ENCODE results near the gene PTPRE. TPM values are rescaled to one million over a fixed set of nuclear protein-coding genes. Genes with fewer than 3 reads are reported as not detected.

Gene PTPRE
- total RNA-seq, 1 donor from 2014 or later, result 1.2 TPM

- peak; percentile 73 for DNase-seq (ENCODE audit: extremely low spot score, unreplicated experiment)
- Mint-ChIP-seq H3K9me3 (ENCODE audit: unreplicated experiment) (no peaks in the 10 kb centered on the region), H3K27ac (ENCODE audit: unreplicated experiment) (no peak overlapping the region)
Observed at GRCh38 chr10:127887541-127888415, 19.1 kb upstream of the PTPRE start.

GRCh38 chr10:127888521-127889312, 18.2 kb upstream of the PTPRE start:
- peak; percentile 36 for DNase-seq (ENCODE audit: extremely low spot score, unreplicated experiment)
- Mint-ChIP-seq H3K27ac (ENCODE audit: unreplicated experiment) (no peak overlapping the region), H3K36me3 (ENCODE audit: unreplicated experiment) (no peaks in the 10 kb centered on the region), H3K9me3 (ENCODE audit: unreplicated experiment) (no peaks in the 10 kb centered on the region), H3K4me3 (ENCODE audit: unreplicated experiment) (no peak overlapping the region), H3K4me1 (ENCODE audit: unreplicated experiment) (peaks cover 4% of the 10 kb centered on the region), H3K27me3 (ENCODE audit: unreplicated experiment) (no peaks in the 10 kb centered on the region)
- no peak for TF ChIP-seq CTCF (IDR thresholded peaks at IDR 0.05)

More at GRCh38 chr10:127887541-127888415, 19.1 kb upstream of the PTPRE start:
- H3K4me3 Mint-ChIP-seq (ENCODE audit: unreplicated experiment), result no peak overlapping the region
- peaks cover 4% of the 10 kb centered on the region for H3K4me1 Mint-ChIP-seq (ENCODE audit: unreplicated experiment)
- TF ChIP-seq CTCF (IDR thresholded peaks at IDR 0.05), result no peak
- H3K27me3 Mint-ChIP-seq (ENCODE audit: unreplicated experiment), result no peaks in the 10 kb centered on the region
- no peaks in the 10 kb centered on the region for H3K36me3 Mint-ChIP-seq (ENCODE audit: unreplicated experiment)

- Mint-ChIP-seq H3K27ac (ENCODE audit: unreplicated experiment) (no peak overlapping the region), H3K4me3 (ENCODE audit: unreplicated experiment) (no peak overlapping the region), H3K4me1 (ENCODE audit: unreplicated experiment) (peaks cover 4% of the 10 kb centered on the region), H3K9me3 (ENCODE audit: unreplicated experiment) (no peaks in the 10 kb centered on the region), H3K36me3 (ENCODE audit: unreplicated experiment) (no peaks in the 10 kb centered on the region), H3K27me3 (ENCODE audit: unreplicated experiment) (peaks cover 5% of the 10 kb centered on the region)
- TF ChIP-seq CTCF (IDR thresholded peaks at IDR 0.05), result no peak
- peak; percentile 62 for DNase-seq (ENCODE audit: extremely low spot score, unreplicated experiment)
Observed at GRCh38 chr10:127889605-127890195, 17.2 kb upstream of the PTPRE start.

- no peak overlapping the region for H3K4me3 Mint-ChIP-seq (ENCODE audit: unreplicated experiment)
- H3K27me3 Mint-ChIP-seq (ENCODE audit: unreplicated experiment), result peaks cover 9% of the 10 kb centered on the region
- no peak overlapping the region for H3K27ac Mint-ChIP-seq (ENCODE audit: unreplicated experiment)
- H3K36me3 Mint-ChIP-seq (ENCODE audit: unreplicated experiment), result no peaks in the 10 kb centered on the region
- TF ChIP-seq CTCF (IDR thresholded peaks at IDR 0.05), result no peak
- no peaks in the 10 kb centered on the region for H3K9me3 Mint-ChIP-seq (ENCODE audit: unreplicated experiment)
- peak; percentile 21 for DNase-seq (ENCODE audit: extremely low spot score, unreplicated experiment)
- peaks cover 4% of the 10 kb centered on the region for H3K4me1 Mint-ChIP-seq (ENCODE audit: unreplicated experiment)
Observed at GRCh38 chr10:127890216-127890615, 16.7 kb upstream of the PTPRE start.

Data from osteocyte (in vitro differentiated cells).